ENCODE results near the gene AK6.

GRCh38 chr5:69359699-69360098 is 9.6 kb downstream of the AK6 start:
- TF ChIP-seq CTCF (IDR thresholded peaks at IDR 0.05) (no peak), POLR2A (IDR thresholded peaks at IDR 0.05) (no peak)
